GM18873 (cell line): ENCODE data around the gene CCKAR.
"Not testable (repeated sequence)": the region's sequence is repeated elsewhere in the genome, so short reads cannot be mapped to it uniquely, and the experiment has no call there.

Experiments
- ATAC-seq: cut with Tn5 transposase; IDR thresholded peaks from one replicate; pipeline ENCODE4 v1.9.1; 2021; ENCODE audit warnings: mild to moderate bottlenecking, moderate library complexity, moderate number of reproducible peaks; ENCODE audit not compliant: unreplicated experiment, low FRiP score

Gene CCKAR

GRCh38 chr4:26490111-26490959 is at the start of gene CCKAR:
TSS of gene CCKAR (minus strand) at chr4:26490484. CDS start at chr4:26490267, 217 bp downstream.
- no peak for ATAC-seq

- ATAC-seq = no peak
Observed at GRCh38 chr4:26533685-26534084, 43.4 kb upstream of the CCKAR start.

GRCh38 chr4:26531491-26532116 is 41.3 kb upstream of the CCKAR start:
- ATAC-seq = no peak

GRCh38 chr4:26530099-26530498 is 39.8 kb upstream of the CCKAR start:
- no peak for ATAC-seq

- ATAC-seq = no peak
Observed at GRCh38 chr4:26529479-26529878, 39.2 kb upstream of the CCKAR start.

GRCh38 chr4:26525771-26526150 is 35.5 kb upstream of the CCKAR start:
- no peak for ATAC-seq

GRCh38 chr4:26525136-26525770 is 35.0 kb upstream of the CCKAR start:
- ATAC-seq = no peak

- no peak for ATAC-seq
Observed at GRCh38 chr4:26524011-26524410, 33.7 kb upstream of the CCKAR start.

GRCh38 chr4:26522478-26522877 is 32.2 kb upstream of the CCKAR start:
- ATAC-seq = no peak

GRCh38 chr4:26520728-26521450 is 30.6 kb upstream of the CCKAR start:
- no peak for ATAC-seq

GRCh38 chr4:26515936-26516335 is 25.7 kb upstream of the CCKAR start:
- no peak for ATAC-seq

GRCh38 chr4:26510334-26510964 is 20.2 kb upstream of the CCKAR start:
- ATAC-seq = no peak

GRCh38 chr4:26509681-26510333 is 19.5 kb upstream of the CCKAR start:
- ATAC-seq = no peak

- no peak for ATAC-seq
Observed at GRCh38 chr4:26507286-26507685, 17.0 kb upstream of the CCKAR start.

- no peak for ATAC-seq
Observed at GRCh38 chr4:26503844-26504243, 13.6 kb upstream of the CCKAR start.

GRCh38 chr4:26503427-26503826 is 13.1 kb upstream of the CCKAR start:
- ATAC-seq = no peak

- ATAC-seq = not testable (repeated sequence)
Observed at GRCh38 chr4:26500565-26500999, 10.3 kb upstream of the CCKAR start.

GRCh38 chr4:26496207-26496783 is 6.0 kb upstream of the CCKAR start:
- ATAC-seq = no peak

- no peak for ATAC-seq
Observed at GRCh38 chr4:26493461-26493860, 3.2 kb upstream of the CCKAR start.
